Astrocyte of the cerebellum (primary cell): Measurements from ENCODE around the gene CSTB.

ENCODE experiments used
- DNase-seq: peaks from one replicate; pipeline ENCODE4 v3.0.0-alpha.2; 2011; ENCODE audit warnings: low read depth
- H3K4me3 ChIP-seq: 2 replicates; pipeline ENCODE4 v1.5.1; 2011; ENCODE audit warnings: mild to moderate bottlenecking, low read depth, low read length, moderate library complexity
- in situ Hi-C: cut with HindIII; loops from 2 replicates; pipeline ENCODE4 v1.10.0; 2017; ENCODE audit warnings: low sequenced_read_pairs
- TF ChIP-seq, protein P1 (sequence below): IDR thresholded peaks from 2 replicates; pipeline ENCODE4 v1.5.1; 2012; ENCODE audit warnings: low read length, low read depth, moderate library complexity, mild to moderate bottlenecking; ENCODE audit errors: missing control alignments

The CSTB gene

DNA sequence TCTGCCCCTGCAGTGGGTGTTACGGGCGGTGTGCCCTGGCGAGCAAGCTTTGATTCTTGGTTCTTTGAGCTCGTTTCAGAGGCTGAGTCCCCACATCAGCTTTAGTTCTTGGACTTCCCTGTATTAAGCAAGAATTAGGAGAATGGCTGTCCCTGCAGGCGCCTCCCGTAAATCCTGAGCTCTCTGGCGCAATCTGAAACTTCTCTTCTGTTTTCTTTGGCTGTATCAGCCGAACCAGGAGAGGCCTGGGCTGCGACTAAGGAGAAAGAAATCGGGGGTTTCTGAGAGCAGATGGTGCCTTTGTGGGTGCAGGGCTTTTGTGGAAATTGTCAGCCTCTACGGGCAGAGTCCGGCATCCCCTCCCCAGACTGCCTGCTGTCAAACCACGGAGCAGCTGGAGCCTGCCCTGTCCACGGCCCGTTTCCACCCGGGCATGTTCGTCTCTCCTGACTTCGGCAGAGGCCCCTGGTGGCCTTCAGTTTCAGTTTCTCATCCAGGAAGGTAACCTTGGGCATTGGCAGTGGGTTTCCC lies 17.9 kb downstream of the CSTB start:
- in situ Hi-C loops, result loop anchor here (25.0 kb wide), 1 partner anchor 104 kb away; the partner anchor contains the start of gene AGPAT3
- peak overlapping the region; percentile 12 for H3K4me3 ChIP-seq
- DNase-seq, result no peak
- TF ChIP-seq, protein P1, sequence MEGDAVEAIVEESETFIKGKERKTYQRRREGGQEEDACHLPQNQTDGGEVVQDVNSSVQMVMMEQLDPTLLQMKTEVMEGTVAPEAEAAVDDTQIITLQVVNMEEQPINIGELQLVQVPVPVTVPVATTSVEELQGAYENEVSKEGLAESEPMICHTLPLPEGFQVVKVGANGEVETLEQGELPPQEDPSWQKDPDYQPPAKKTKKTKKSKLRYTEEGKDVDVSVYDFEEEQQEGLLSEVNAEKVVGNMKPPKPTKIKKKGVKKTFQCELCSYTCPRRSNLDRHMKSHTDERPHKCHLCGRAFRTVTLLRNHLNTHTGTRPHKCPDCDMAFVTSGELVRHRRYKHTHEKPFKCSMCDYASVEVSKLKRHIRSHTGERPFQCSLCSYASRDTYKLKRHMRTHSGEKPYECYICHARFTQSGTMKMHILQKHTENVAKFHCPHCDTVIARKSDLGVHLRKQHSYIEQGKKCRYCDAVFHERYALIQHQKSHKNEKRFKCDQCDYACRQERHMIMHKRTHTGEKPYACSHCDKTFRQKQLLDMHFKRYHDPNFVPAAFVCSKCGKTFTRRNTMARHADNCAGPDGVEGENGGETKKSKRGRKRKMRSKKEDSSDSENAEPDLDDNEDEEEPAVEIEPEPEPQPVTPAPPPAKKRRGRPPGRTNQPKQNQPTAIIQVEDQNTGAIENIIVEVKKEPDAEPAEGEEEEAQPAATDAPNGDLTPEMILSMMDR, result no peak

DNA sequence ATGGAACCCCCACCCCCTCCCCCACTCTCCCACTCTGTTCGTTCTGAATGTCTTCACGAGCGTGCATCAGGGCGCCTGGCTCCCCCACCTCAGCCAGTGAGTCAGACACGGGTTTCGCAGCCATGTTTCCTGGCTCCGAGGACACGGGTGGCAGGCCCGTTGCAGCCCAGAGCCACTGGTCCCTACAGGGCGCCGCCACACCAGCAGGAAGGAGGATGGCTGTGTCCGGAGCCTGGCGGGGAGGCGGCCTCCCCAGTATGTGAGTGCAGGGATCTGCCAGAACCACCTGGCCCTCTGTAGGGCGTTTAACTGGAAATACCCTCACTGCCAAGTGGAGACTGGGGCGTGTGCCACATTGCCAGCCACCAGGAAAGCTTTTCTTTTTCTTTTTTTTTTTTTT lies 18.5 kb downstream of the CSTB start:
- no peak overlapping the region for H3K4me3 ChIP-seq
- TF ChIP-seq, protein P1, result no peak
- DNase-seq, result no peak
- in situ Hi-C loops, result loop anchor here (25.0 kb wide), 1 partner anchor 105 kb away; the partner anchor contains the start of gene AGPAT3

DNA sequence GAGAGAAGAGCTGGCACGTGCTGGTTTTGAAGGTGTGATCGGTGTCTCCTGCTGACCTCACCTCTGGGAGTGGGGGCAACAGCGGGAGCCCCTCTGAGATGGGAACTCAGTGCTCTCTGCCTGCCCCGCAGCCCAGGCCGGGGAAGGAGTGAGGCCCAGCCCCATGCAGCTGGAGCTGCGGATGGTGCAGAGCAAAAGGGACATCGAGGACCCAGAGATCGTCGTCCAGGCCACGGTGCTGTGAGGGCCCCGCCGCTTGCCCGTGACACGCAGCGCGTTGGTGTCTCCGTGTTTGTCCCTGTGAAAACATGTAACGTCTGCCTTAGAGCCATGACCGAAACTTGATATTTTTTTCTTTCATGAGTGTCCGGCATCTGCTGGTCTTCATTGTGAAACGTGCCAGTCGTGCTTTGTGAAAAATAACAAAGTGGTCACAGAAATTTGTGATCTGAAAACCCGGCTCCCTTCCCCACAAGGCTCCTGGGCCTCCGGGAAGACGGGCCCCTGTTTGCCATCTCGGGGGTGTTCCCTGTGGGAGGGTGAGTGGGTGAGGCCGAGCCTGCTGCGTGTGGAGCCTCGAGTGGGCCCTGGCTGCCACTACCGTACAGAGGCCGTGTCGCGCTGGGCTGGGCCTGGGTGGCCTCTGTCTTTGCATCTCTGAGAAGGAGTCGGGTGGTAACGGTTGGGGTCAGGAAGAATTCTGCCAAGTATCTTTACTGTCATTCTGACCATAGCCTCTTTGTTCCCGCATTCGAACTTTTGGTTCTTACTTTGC lies 20.1 kb downstream of the CSTB start:
- in situ Hi-C loops, result loop anchor here (25.0 kb wide), 1 partner anchor 106 kb away; the partner anchor contains the start of gene AGPAT3
- no peak overlapping the region for H3K4me3 ChIP-seq
- TF ChIP-seq, protein P1, result no peak
- no peak for DNase-seq

DNA sequence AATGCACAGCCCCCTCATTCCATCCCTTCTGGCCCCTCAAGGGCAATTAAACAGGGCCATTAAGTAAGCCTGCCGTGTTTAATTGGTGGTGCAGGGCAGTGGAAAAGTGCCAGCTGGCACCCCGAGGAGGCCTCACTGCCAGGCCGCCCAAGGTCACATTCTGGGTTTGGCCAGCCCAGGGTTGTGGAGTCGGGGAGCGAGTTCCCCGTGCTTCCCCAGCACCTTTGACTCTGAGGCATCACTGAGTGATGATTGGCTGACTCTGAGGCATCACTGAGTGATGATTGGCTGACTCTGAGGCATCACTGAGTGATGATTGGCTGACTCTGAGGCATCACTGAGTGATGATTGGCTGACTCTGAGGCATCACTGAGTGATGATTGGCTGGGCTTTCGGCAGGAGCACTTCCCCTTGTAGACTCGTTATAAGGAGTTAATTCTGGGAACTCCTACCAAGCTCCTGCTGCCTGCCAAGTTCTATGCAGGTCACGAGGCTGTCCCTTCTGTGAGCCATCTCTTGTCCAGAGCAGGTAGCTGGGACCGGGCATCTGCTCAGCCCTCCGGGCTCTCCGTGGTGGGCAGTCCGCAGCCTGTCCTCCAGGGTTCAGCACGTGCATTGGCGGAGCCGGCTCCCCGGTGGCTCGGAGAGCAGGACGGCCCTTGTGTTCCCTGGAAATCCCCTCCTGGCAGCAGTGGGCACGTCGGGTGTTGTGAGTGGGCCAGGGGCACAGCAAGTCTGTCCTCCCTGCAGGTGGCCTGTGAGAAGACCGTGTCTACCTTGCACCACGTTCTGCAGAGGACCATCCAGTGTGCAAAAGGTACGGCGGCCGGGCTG lies 20.9 kb downstream of the CSTB start:
- in situ Hi-C loops, result loop anchor here (25.0 kb wide), 1 partner anchor 107 kb away; the partner anchor contains the start of gene AGPAT3
- TF ChIP-seq, protein P1, result no peak
- DNase-seq, result no peak
- H3K4me3 ChIP-seq, result no peak overlapping the region

DNA sequence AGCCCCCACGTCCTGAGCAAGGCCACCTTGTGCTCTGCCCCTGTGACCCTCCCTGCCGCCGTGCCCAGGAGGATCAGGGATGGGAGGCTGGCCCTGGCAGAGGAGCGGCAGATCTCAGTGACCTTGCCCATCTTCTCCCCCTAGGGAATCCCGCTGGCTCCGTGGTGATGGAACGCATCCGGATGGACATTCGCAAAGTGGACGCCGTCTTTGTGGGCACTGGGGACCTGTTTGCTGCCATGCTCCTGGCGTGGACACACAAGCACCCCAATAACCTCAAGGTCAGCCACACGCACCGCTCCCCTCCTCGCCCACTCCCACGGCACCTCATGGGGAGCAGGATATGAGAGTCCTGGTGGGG lies 22.7 kb downstream of the CSTB start:
- no peak for DNase-seq
- TF ChIP-seq, protein P1, result no peak
- in situ Hi-C loops, result loop anchor here (25.0 kb wide), 1 partner anchor 109 kb away; the partner anchor contains the start of gene AGPAT3
- no peak overlapping the region for H3K4me3 ChIP-seq

DNA sequence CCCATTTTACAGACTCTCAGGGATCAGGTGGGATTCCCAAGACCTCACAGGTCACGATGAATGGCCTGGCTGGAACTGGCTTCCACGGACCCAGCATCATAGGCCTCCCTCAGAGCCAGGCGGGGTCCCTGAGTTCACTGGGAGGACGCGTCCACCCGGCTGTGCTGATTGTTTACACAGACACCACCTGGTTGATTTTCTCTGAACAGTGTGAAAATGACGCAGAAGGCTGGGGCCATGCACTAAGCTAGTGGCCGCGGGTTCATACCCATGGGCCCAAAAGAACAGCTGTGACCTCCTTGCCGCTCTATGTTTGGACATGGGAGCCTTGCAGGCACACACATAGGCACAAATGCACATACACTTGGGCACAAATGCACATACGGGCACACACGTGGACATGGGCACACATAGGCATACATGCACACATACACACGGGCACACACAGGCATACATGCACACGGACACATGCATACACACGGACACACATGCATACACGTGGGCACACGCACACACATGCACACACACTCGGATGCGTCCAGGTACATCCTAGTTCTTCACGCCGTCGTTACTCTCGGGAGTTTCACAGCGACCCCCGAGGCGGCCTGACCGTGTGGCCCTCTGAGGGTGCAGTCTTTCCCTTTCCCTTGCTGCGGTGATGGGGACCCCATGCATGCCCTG lies 23.2 kb downstream of the CSTB start:
- in situ Hi-C loops, result loop anchor here (25.0 kb wide), 1 partner anchor 109 kb away; the partner anchor contains the start of gene AGPAT3
- H3K4me3 ChIP-seq, result no peak overlapping the region
- no peak for DNase-seq
- TF ChIP-seq, protein P1, result no peak
